Sigmoid colon (tissue), 7 donors: ENCODE results near the gene MUC5B. TPM values are rescaled to one million over a fixed set of nuclear protein-coding genes. Genes with fewer than 3 reads are reported as not detected.
A peak's percentile ranks its signal among the peaks of the same experiment; 100 is the strongest.

Experiments used
- DNase-seq: peaks from one replicate; pipeline ENCODE4 v3.0.0-alpha.2; 2019
- H3K27ac ChIP-seq, 4 donors: fragments of 200-600 bp; sonication (generic); one replicate each; pipeline ENCODE4 v1.5.1; 2016 to 2019; ENCODE audit warnings: mild to moderate bottlenecking in 1 of 4
- H3K27me3 ChIP-seq, 3 donors: fragments of 200-600 bp; sonication (generic); one replicate each; pipeline ENCODE4 v1.5.1; 2019; ENCODE audit warnings: mild to moderate bottlenecking in 1 of 3
- H3K36me3 ChIP-seq, 4 donors: fragments of 200-600 bp; sonication (generic); one replicate each; pipeline ENCODE4 v1.5.1; 2016 to 2019
- H3K4me1 ChIP-seq, 4 donors: fragments of 200-600 bp; sonication (generic); one replicate each; pipeline ENCODE4 v1.5.1; 2017 to 2019
- H3K4me3 ChIP-seq, 4 donors: fragments of 200-600 bp; sonication (generic); one replicate each; pipeline ENCODE4 v1.5.1; 2017 to 2019; ENCODE audit warnings: mild to moderate bottlenecking in 2 of 4, moderate library complexity in 1 of 4
- H3K9me3 ChIP-seq, 4 donors: fragments of 200-600 bp in 3 of 4; sonication (generic) in 3 of 4; one replicate each; pipeline versions ENCODE4 v1.5.1 to v1.6.1; 2013 to 2019
- CTCF ChIP-seq, 4 experiments: fragments of 450-650 bp in 3 of 4; fragments of 200-600 bp in 1 of 4; IDR thresholded peaks; one replicate each; pipeline ENCODE4 v1.5.1; 2016 to 2019; ENCODE audit warnings: antibody characterized with exemption in 4 of 4, mild to moderate bottlenecking in 3 of 4, moderate library complexity in 2 of 4
- EP300 ChIP-seq, 4 donors: sonication (generic); formaldehyde crosslinking; IDR thresholded peaks; one replicate each; pipeline ENCODE4 v1.6.1; 2017; ENCODE audit warnings: antibody characterized with exemption in 4 of 4
- POLR2A ChIP-seq, 2 donors: fragments of 450-650 bp; IDR thresholded peaks; one replicate each; pipeline ENCODE4 v1.6.1; 2016; ENCODE audit warnings: antibody characterized with exemption in 2 of 2, mild to moderate bottlenecking in 2 of 2, moderate library complexity in 2 of 2
- POLR2AphosphoS5 ChIP-seq, 4 donors: sonication (generic); formaldehyde crosslinking; IDR thresholded peaks; one replicate each; pipeline ENCODE4 v1.6.1; 2017; ENCODE audit warnings: antibody characterized with exemption in 4 of 4
- WGBS, 2 donors: extraction: QIAGEN DNeasy Blood & Tissue Kit; methylation state at CpG; one replicate each; pipeline ENCODE4 v1.1.7; 2013; 5-methylcytosine and 5-hydroxymethylcytosine counted together
- intact Hi-C: fragments of 100-400 bp; cut with DNase I; formaldehyde crosslinking; loops from one replicate; pipeline ENCODE4 v1.15.1; 2023
- polyA plus RNA-seq, 3 donors: library from polyadenylated mRNA; stranded (reverse); fragments of 200-250 nt; gene quantifications; one replicate each; pipeline ENCODE4 v1.2.3, GENCODE V29; 2013
- total RNA-seq, 4 donors: library from RNA; depleted of rRNA; stranded (reverse); fragments of >200 nt; gene quantifications; one replicate each; pipeline ENCODE4 v1.1.0, GENCODE V29; 2016
- donor health status: healthy with polysubstance abuse.
- donor health status: Bipolar disorder and iron deficiency.
- donor health status: healthy.

The MUC5B gene
- total and polyA plus RNA-seq, 7 donors = 0.83 to 131 (median 2.8) TPM; not detected in 3

DNA sequence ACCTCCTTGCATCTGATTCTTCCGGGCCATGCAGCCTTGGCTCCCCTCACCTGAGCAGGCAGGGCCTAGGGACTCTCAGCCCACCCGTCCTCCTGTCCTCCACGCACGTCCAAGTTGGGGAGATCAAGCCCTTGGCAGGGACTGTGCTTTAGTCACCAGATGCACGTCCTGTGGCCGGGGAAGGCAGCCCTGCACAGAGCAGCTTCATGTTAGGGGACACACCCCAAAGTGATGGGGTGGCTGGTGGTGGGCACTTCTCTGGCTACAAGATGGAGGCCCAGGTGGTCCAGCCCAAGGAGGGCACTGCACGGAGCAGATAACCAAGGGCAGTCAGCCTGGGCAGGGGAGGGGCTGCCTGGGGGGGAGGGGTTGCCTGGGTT is 1.2 kb downstream of the MUC5B start:
- Histone ChIP-seq H3K4me3 (no peak overlapping the region), H3K27ac (no peak overlapping the region), H3K9me3 (no peaks in the 10 kb centered on the region), H3K27me3 (peaks cover 7 to 99% (median 80%) of the 10 kb centered on the region in 3 donors), H3K4me1 (no peaks in the 10 kb centered on the region), H3K36me3 (no peaks in the 10 kb centered on the region)
- 9 to 47% methylated on average over 7 of the region's 7 CpGs for WGBS, 2 donors
- intact Hi-C loops = no loop called here
- DNase-seq = peak; percentile 61
- TF ChIP-seq POLR2AphosphoS5 (IDR thresholded peaks at IDR 0.05) (no peak), POLR2A (IDR thresholded peaks at IDR 0.05) (no peak), CTCF (IDR thresholded peaks at IDR 0.05) (no peak), EP300 (IDR thresholded peaks at IDR 0.05) (no peak)

DNA sequence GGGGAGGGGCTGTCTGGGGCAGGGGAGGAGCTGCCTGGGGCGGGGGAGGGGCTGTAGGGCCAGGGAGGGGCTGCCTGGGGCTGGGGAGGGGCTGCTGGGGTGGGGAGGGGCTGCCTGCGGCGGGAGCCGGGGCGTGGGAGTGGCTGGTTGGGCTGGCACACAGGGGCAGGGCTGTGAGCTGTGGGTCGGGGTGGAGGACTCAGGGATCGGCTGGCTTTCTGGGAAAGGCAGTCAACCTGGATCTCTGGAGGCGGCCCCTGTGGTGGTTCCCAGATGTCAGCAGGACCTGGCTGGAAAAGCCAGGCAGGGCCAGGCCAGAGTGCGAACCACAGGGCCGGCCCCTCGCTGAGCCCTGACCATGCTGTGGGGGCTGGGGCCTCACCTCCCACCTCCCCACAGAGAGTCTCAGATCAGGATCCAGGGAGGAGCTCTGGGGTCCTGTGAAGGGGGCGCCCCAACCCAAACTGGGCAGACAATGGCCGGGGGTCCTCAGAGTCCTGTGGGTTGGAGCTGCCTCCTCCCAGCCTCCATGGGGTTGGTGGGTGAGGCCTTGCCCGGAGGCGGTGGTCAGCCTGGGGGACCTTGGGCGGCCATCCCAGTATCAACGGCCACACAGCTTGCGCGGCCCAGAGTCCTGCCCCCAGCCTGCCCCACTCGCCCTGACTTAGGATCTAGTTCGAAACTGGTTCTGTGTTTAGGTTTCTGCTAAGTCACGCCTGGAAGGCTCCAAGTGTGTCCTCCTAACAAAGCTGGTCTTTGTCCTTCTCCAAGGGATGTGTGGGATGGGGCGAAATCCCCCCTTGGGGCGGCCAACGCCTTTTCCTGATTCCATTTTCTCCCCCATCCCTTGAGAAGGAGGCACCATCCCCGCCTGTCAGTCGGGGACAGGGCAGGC is 1.9 kb downstream of the MUC5B start:
- DNase-seq = peak; percentile 39
- Histone ChIP-seq H3K4me3 (no peak overlapping the region), H3K9me3 (no peaks in the 10 kb centered on the region), H3K36me3 (no peaks in the 10 kb centered on the region), H3K4me1 (no peaks in the 10 kb centered on the region), H3K27ac (no peak overlapping the region), H3K27me3 (peaks cover 7 to 99% (median 80%) of the 10 kb centered on the region in 3 donors)
- no peak for TF ChIP-seq POLR2A (IDR thresholded peaks at IDR 0.05)
- no peak for TF ChIP-seq CTCF (IDR thresholded peaks at IDR 0.05)
- no peak for TF ChIP-seq POLR2AphosphoS5 (IDR thresholded peaks at IDR 0.05)
- no peak for TF ChIP-seq EP300 (IDR thresholded peaks at IDR 0.05)
- intact Hi-C loops = no loop called here
- whole genome bisulfite sequencing, 2 donors = 34 to 61% methylated on average over 27 of the region's 27 CpGs

GRCh38 chr11:1225386-1226225 is 2.7 kb downstream of the MUC5B start:
- H3K27ac ChIP-seq = no peak overlapping the region
- peaks cover 2 to 99% (median 75%) of the 10 kb centered on the region in 3 donors for H3K27me3 ChIP-seq
- TF ChIP-seq POLR2A (IDR thresholded peaks at IDR 0.05) (no peak), POLR2AphosphoS5 (IDR thresholded peaks at IDR 0.05) (no peak), EP300 (IDR thresholded peaks at IDR 0.05) (no peak), CTCF (IDR thresholded peaks at IDR 0.05) (no peak)
- H3K4me3 ChIP-seq = no peak overlapping the region
- WGBS, 2 donors = 83 to 85% methylated on average over 29 of the region's 29 CpGs
- no peaks in the 10 kb centered on the region for H3K4me1 ChIP-seq
- H3K36me3 ChIP-seq = no peaks in the 10 kb centered on the region
- no peaks in the 10 kb centered on the region for H3K9me3 ChIP-seq
- intact Hi-C loops = no loop called here
- DNase-seq = peak; percentile 44

DNA sequence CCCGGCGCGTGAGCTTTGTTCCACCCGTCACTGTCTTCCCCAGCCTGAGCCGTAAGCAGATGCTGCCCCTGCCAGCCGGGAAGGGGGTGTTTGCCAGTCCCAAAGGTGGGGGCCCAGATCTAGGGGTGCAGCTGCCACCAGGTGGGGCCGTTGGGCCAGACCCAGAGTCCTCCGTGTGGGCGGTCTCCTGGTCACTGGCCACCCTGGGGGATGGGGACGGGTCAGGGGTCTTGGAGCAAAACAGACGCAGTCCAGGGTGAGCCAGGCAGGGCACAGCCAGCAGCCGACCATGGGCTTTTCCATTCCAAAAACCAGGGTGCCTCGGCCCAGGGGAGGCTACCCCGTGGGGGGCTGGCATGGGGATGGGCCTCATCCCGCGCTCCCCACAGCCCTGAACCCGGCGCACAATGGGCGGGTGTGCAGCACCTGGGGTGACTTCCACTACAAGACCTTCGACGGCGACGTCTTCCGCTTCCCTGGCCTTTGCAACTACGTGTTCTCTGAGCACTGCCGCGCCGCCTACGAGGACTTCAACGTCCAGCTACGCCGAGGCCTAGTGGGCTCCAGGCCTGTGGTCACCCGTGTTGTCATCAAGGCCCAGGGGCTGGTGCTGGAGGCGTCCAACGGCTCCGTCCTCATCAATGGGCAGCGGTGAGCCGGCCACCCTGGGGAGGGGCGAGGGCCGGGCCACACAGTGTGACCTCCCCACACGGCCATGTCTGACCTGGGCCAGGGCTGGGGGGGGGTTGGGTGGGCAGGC is 3.5 kb downstream of the MUC5B start:
- WGBS, 2 donors = 82 to 86% methylated on average over 41 of the region's 41 CpGs
- Histone ChIP-seq H3K27me3 (peaks cover 0 to 95% (median 70%) of the 10 kb centered on the region in 3 donors), H3K9me3 (no peaks in the 10 kb centered on the region), H3K4me3 (no peak overlapping the region), H3K36me3 (no peaks in the 10 kb centered on the region), H3K4me1 (no peaks in the 10 kb centered on the region), H3K27ac (no peak overlapping the region)
- TF ChIP-seq POLR2AphosphoS5 (IDR thresholded peaks at IDR 0.05) = no peak
- no peak for TF ChIP-seq CTCF (IDR thresholded peaks at IDR 0.05)
- TF ChIP-seq EP300 (IDR thresholded peaks at IDR 0.05) = no peak
- TF ChIP-seq POLR2A (IDR thresholded peaks at IDR 0.05) = no peak
- intact Hi-C loops = no loop called here
- peak; percentile 64 for DNase-seq
